ENCODE results near the gene SULT1A4. TPM values are rescaled to one million over a fixed set of nuclear protein-coding genes. Genes with fewer than 3 reads are reported as not detected.
"Not testable (repeated sequence)": the region's sequence is repeated elsewhere in the genome, so short reads cannot be mapped to it uniquely, and the experiment has no call there.

SULT1A4 gene
- total and polyA plus RNA-seq, 2 of the 4 experiments (the other 2 are of a cell fraction): 1.1 to 2.4 TPM

DNA sequence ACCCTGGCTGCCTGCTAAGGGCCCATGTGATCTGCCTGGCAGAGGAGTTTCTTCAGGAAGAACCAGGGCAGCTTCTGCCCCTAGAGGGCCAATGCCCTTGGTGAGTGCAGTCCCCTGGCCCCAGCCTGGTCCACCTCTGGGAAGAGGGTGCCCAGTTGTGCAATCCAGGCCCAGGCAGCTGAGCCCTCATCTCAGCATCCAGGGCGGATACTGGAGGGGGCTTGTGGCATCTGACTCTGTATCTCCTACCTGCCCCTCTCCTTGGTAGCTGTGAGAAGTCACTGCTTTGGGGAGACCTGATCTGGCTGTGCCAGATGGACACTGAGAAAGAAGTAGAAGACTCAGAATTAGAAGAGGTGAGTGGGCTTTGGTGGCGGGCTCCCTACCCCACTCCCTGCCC lies 2.1 kb upstream of the SULT1A4 start:
- H3K9me3 ChIP-seq (ENCODE audit: control insufficient read depth, insufficient read depth, low read length); H2AFZ ChIP-seq (replicated peaks; ENCODE audit: low read length, poor library complexity); H3K4me3 ChIP-seq (ENCODE audit: insufficient read depth, low read depth, low read length); H4K8ac ChIP-seq (ENCODE audit: low read depth in 2 of 2, low read length in 2 of 2); H2AK9ac ChIP-seq (replicated peaks; ENCODE audit: low read depth, low read length, poor library complexity); H3K9me1 ChIP-seq (ENCODE audit: insufficient read depth, low read length); H2BK120ac ChIP-seq (ENCODE audit: low read depth, low read length); dilution Hi-C loops (cut with HindIII; ENCODE audit: low sequenced_read_pairs, unreplicated experiment); ATAC-seq (ENCODE audit: low read depth); DNase-seq; H3K4me1 ChIP-seq (ENCODE audit: control insufficient read depth, insufficient read depth, low read length); in situ Hi-C loops (cut with MboI; ENCODE audit: low sequenced_read_pairs); H3K79me1 ChIP-seq (ENCODE audit: low read depth in 1 of 2, low read length in 2 of 2); POLR2A ChIA-PET (ENCODE audit: unreplicated experiment); H3K4ac ChIP-seq (ENCODE audit: low read depth, low read length); BruUV-seq (replicated peaks); H3K27me3 ChIP-seq (ENCODE audit: control insufficient read depth, insufficient read depth, low read length); H3K4me2 ChIP-seq (ENCODE audit: low read depth, low read length); H4K91ac ChIP-seq (ENCODE audit: insufficient read depth, low read depth, low read length); H4K20me1 ChIP-seq (ENCODE audit: insufficient read depth, low read length); H3K23ac ChIP-seq (ENCODE audit: low read depth, low read length); H2BK5ac ChIP-seq (ENCODE audit: low read depth, low read length, poor library complexity, severe bottlenecking); H4K5ac ChIP-seq (ENCODE audit: low read depth, low read length); H3K27ac ChIP-seq (ENCODE audit: insufficient read depth, low read length); intact Hi-C loops (cut with micrococcal nuclease); H3K18ac ChIP-seq (ENCODE audit: low read depth, low read length); H2BK20ac ChIP-seq (ENCODE audit: low read depth, low read length); CTCF ChIA-PET; H2AK5ac ChIP-seq (ENCODE audit: low read depth, low read length); H2BK15ac ChIP-seq (ENCODE audit: low read depth, low read length); H3K56ac ChIP-seq (ENCODE audit: extremely low read depth, insufficient read depth, low read length); H3K14ac ChIP-seq (replicated peaks; ENCODE audit: low read depth, low read length); H3K9ac ChIP-seq (ENCODE audit: low read depth, low read length); H3K36me3 ChIP-seq (ENCODE audit: control insufficient read depth, insufficient read depth, low read length): not testable (repeated sequence)
- WGBS, 2 experiments (ENCODE audit: extremely low coverage in 2 of 2, insufficient read length in 1 of 2): no CpG with 5 or more reads among the region's 2 CpGs

- H2BK120ac ChIP-seq (ENCODE audit: low read depth, low read length); intact Hi-C loops (cut with micrococcal nuclease); H2AFZ ChIP-seq (replicated peaks; ENCODE audit: low read length, poor library complexity); H4K5ac ChIP-seq (ENCODE audit: low read depth, low read length); H3K4me3 ChIP-seq (ENCODE audit: insufficient read depth, low read depth, low read length); H3K18ac ChIP-seq (ENCODE audit: low read depth, low read length); H3K9me3 ChIP-seq (ENCODE audit: control insufficient read depth, insufficient read depth, low read length); CTCF ChIA-PET; H2AK5ac ChIP-seq (ENCODE audit: low read depth, low read length); H3K9me1 ChIP-seq (ENCODE audit: insufficient read depth, low read length); H2BK5ac ChIP-seq (ENCODE audit: low read depth, low read length, poor library complexity, severe bottlenecking); DNase-seq; H3K56ac ChIP-seq (ENCODE audit: extremely low read depth, insufficient read depth, low read length); POLR2A ChIA-PET (ENCODE audit: unreplicated experiment); BruUV-seq (replicated peaks); H3K4ac ChIP-seq (ENCODE audit: low read depth, low read length); H4K20me1 ChIP-seq (ENCODE audit: insufficient read depth, low read length); H3K36me3 ChIP-seq (ENCODE audit: control insufficient read depth, insufficient read depth, low read length); H2BK20ac ChIP-seq (ENCODE audit: low read depth, low read length); H3K14ac ChIP-seq (replicated peaks; ENCODE audit: low read depth, low read length); in situ Hi-C loops (cut with MboI; ENCODE audit: low sequenced_read_pairs); dilution Hi-C loops (cut with HindIII; ENCODE audit: low sequenced_read_pairs, unreplicated experiment); H4K8ac ChIP-seq (ENCODE audit: low read depth in 2 of 2, low read length in 2 of 2); H3K79me1 ChIP-seq (ENCODE audit: low read depth in 1 of 2, low read length in 2 of 2); H2AK9ac ChIP-seq (replicated peaks; ENCODE audit: low read depth, low read length, poor library complexity); H3K4me2 ChIP-seq (ENCODE audit: low read depth, low read length); H3K9ac ChIP-seq (ENCODE audit: low read depth, low read length); H4K91ac ChIP-seq (ENCODE audit: insufficient read depth, low read depth, low read length); H2BK15ac ChIP-seq (ENCODE audit: low read depth, low read length); H3K23ac ChIP-seq (ENCODE audit: low read depth, low read length); H3K4me1 ChIP-seq (ENCODE audit: control insufficient read depth, insufficient read depth, low read length); H3K27me3 ChIP-seq (ENCODE audit: control insufficient read depth, insufficient read depth, low read length); H3K27ac ChIP-seq (ENCODE audit: insufficient read depth, low read length); ATAC-seq (ENCODE audit: low read depth): not testable (repeated sequence)
- WGBS, 2 experiments (ENCODE audit: extremely low coverage in 2 of 2, insufficient read length in 1 of 2): no CpG with 5 or more reads among the region's 9 CpGs
Measured at GRCh38 chr16:29460647-29461030, 926 bp downstream of the SULT1A4 start.
